ENCODE results near the gene KIAA0232.

GRCh38 chr4:6914448-6914847 is 131.9 kb downstream of the KIAA0232 start:
- no peak for TF ChIP-seq PATZ1 (CRISPR knock-in tag; IDR thresholded peaks at IDR 0.05; ENCODE audit: borderline replicate concordance)
- TF ChIP-seq ARNTL (CRISPR knock-in tag; IDR thresholded peaks at IDR 0.05; ENCODE audit: borderline replicate concordance, low read depth): no peak
- TF ChIP-seq BACH2 (CRISPR knock-in tag; IDR thresholded peaks at IDR 0.05; ENCODE audit: borderline replicate concordance): no peak
- TF ChIP-seq TSHZ2 (CRISPR knock-in tag; IDR thresholded peaks at IDR 0.05): no peak
- TF ChIP-seq OSR1 (CRISPR knock-in tag; IDR thresholded peaks at IDR 0.05): no peak
- TF ChIP-seq ZNF70 (CRISPR knock-in tag; IDR thresholded peaks at IDR 0.05): no peak
- TF ChIP-seq ZNF565 (CRISPR knock-in tag; conservative IDR thresholded peaks at IDR 0.05; ENCODE audit: low read depth): no peak
- TF ChIP-seq PPARA (CRISPR knock-in tag; IDR thresholded peaks at IDR 0.05; ENCODE audit: borderline replicate concordance): no peak

All from SK-N-SH treated with all-trans-retinoic acid at 6 μM for 48 hours (cell line).